HG02798 (cell line): ENCODE data around the gene ATAD3C.
"Not testable (repeated sequence)": the region's sequence is repeated elsewhere in the genome, so short reads cannot be mapped to it uniquely, and the experiment has no call there.

Source experiments
- ATAC-seq: cut with Tn5 transposase; IDR thresholded peaks from one replicate; pipeline ENCODE4 v1.9.1; 2021; ENCODE audit warnings: mild to moderate bottlenecking; ENCODE audit not compliant: unreplicated experiment, poor library complexity

The ATAD3C gene

GRCh38 chr1:1494311-1494710 lies 44.8 kb downstream of the ATAD3C start:
- ATAC-seq = not testable (repeated sequence)

DNA sequence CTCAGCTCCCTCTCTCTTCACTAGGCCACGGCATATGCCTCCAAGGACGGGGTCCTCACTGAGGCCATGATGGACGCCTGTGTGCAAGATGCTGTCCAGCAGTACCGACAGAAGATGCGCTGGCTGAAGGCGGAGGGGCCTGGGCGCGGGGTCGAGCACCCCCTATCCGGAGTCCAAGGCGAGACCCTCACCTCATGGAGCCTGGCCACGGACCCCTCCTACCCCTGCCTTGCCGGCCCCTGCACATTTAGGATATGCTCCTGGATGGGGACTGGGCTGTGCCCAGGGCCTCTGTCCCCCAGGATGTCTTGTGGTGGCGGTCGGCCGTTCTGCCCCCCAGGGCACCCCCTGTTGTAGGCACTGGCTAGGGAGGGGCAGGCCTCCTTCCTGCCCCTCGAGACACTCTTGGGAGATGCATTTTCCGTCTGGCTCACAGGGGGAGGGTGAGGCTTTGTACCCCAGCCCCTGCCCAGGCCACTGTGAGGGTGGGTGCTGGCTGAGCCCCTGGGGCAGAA lies 46.0 kb downstream of the ATAD3C start:
- ATAC-seq = not testable (repeated sequence)

DNA sequence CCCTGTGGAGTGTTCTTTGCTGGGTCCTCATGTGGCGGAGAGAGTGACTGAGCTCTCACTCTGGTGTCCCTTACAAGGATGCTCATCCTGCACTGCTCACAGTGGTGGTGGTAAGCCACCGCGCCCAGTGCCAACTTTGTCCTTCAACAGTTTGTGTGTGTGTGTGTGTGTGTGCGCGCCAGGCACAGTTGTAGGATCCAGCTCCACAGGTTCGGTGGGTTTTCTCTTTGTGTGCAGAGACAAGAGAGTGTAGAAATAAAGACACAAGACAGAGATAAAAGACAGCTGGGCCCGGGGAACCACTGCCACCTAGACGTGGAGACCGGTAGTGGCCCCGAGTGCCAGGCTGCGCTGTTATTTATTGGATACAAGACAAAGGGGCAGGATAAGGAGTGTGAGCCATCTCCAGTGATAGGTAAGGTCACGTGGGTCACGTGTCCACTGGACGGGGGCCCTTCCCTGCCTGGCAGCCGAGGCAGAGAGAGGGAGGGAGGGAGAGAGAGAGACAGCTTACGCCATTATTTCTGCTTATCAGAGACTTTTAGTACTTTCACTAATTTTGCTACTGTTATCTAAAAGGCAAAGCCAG lies 55.4 kb downstream of the ATAD3C start:
- not testable (repeated sequence) for ATAC-seq

DNA sequence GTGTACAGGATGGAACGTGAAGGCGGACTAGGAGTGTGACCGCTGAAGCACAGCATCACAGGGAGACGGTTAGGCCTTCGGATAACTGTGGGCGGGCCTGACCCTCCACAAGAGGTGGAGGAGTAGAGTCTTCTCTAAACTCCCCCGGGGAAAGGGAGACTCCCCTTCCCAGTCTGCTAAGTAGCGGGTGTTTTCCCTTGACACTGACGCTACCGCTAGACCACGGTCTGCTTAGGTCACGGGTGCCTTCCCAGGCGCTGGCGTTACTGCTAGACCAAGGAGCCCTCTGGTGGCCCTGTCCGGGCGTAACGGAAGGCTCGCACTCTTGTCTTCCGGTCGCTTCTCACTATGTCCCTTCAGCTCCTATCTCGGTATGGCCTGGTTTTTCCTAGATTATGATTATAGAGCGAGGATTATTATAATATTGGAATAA lies 55.9 kb downstream of the ATAD3C start:
- ATAC-seq = peak; percentile 51

DNA sequence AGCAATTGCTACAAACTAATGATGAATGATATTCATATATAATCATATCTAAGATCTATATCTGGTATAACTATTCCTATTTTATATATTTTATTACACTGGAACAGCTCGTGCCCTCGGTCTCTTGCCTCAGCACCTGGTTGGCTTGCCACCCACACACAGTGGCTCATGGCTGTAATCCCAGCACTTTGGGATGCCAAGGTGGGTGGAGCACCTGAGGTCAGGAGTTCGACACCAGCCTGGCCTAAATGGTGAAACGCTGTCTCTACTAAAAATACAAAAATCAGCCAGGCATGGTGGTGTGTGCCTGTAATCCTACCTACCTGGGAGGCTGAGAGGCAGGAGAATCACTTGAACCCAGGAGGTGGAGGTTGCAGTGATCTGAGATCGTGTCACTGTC lies 56.3 kb downstream of the ATAD3C start:
- not testable (repeated sequence) for ATAC-seq

GRCh38 chr1:1507305-1507704 lies 57.8 kb downstream of the ATAD3C start:
- ATAC-seq = no peak

DNA sequence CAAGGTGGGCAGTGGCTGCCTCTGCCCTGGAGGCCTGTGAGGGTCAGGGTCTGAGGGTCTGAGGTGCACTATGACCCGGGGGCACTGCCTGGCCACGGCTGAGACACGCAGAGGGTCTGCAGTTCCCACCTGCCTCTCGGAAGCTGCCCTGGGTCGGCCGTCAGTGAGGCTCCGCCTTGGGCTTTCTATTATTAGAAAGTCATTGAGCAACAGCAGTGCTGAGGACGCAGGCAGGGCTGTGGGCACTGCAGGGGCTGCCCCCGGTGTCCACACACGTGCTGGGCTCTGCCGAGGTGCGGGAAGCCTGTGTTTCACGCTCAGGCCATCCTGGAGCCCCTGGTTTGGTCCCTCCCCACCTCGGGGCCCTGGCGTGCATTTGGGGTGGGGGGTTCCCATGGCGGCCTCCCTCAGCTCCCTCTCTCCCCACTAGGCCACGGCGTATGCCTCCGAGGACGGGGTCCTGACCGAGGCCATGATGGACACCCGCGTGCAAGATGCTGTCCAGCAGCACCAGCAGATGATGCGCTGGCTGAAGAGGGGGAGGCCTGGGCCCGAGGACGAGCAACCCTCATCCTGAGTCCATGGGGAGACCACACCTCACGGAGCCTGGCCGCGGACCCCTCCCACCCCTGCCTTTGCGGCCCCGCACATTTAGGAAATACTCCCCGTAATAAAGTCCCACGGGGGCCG lies 59.4 kb downstream of the ATAD3C start:
- ATAC-seq = not testable (repeated sequence)

DNA sequence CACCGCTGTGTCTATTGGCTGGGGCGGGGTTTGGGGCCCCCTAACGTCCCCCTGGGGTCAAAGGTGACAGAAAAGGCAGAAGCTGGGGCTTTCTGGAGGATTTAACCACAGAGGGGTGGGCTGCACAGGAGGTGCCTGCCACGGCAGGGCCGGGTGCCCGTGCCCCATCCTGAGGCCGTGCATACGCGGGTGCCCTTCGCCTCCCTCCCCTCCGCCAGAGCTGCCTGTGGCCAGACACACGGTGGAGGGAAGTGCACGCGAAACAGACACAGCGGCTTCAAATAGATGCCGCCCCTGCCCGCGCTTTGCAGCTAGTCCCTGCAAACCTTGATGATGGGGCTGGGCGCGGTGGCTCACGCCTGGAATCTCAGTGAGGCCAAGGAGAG lies 60.0 kb downstream of the ATAD3C start:
- not testable (repeated sequence) for ATAC-seq

GRCh38 chr1:1510912-1511532 lies 61.5 kb downstream of the ATAD3C start:
- ATAC-seq = no peak

GRCh38 chr1:1511533-1512285 lies 62.2 kb downstream of the ATAD3C start, which contains the start of gene ATAD3A:
ATAD3A (plus strand) TSS chr1:1512162; CDS start chr1:1512269, 107 bp downstream.
- ATAC-seq = peak; percentile 94

GRCh38 chr1:1512425-1512824 lies 62.9 kb downstream of the ATAD3C start:
- not testable (repeated sequence) for ATAC-seq

GRCh38 chr1:1513675-1514074 lies 64.2 kb downstream of the ATAD3C start:
- not testable (repeated sequence) for ATAC-seq

GRCh38 chr1:1514376-1514775 lies 64.9 kb downstream of the ATAD3C start:
- ATAC-seq = not testable (repeated sequence)

GRCh38 chr1:1516923-1517322 lies 67.4 kb downstream of the ATAD3C start:
- ATAC-seq = not testable (repeated sequence)

DNA sequence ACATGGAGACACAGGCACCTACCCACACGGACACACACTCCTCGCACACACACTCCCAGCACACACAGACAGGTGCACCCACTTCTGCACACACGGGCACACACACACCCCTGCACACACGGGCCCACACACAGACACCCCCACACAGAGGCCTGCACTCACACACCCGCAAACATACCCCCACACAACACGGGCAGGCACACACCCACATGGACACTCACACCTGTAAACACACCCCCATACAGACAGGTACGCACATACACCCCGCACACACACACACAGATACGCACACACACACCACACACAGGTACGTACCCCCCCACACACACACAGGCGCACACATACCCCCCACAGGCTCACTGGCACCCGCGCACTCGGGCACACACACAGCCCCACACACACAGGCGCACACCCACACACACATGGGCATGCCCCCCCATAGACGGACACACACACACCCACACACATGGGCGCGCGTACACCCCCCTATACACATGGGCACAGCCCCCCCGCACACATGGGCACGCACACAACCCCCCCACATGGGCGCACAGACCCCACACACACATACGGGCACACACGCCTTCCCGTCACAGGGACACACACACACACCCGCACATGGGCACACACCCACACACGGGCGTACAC lies 68.6 kb downstream of the ATAD3C start:
- no peak for ATAC-seq

- ATAC-seq = not testable (repeated sequence)
These were observed 69.1 kb downstream of the ATAD3C start for GRCh38 chr1:1518621-1519007.
